Globus pallidus (tissue), 1 donor: ENCODE data around the gene YPEL1.
A peak's percentile ranks its signal among the peaks of the same experiment; 100 is the strongest.
"Not testable (repeated sequence)": the region's sequence is repeated elsewhere in the genome, so short reads cannot be mapped to it uniquely, and the experiment has no call there.

Source experiments
- DNase-seq: peaks from one replicate; pipeline ENCODE4 v3.0.0-alpha.2; 2015; ENCODE audit warnings: low spot score

The YPEL1 gene

GRCh38 chr22:21721195-21721852, 14.3 kb downstream of the YPEL1 start:
- DNase-seq, result not testable (repeated sequence)

- DNase-seq, result not testable (repeated sequence)
These were observed 15.3 kb downstream of the YPEL1 start for GRCh38 chr22:21720191-21720859.

GRCh38 chr22:21719024-21719423, 16.6 kb downstream of the YPEL1 start:
- no peak for DNase-seq

DNA sequence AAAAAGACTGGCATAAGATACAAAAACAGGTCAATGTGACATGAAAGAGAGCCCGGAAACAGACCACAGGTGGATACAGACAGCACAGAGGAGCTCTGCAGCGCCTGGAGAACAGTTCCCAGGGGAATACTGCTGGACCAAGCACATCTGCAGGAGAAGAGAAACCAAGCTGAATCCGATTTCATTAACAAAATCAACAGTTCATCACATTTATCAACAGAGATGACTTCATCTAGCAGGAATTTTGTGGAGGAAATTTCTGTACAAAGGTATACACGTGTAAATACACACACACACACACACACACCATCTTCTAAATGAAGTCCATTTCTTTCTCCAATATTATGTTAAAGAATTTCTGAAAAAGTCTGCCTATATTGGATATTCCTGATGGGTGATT, 17.1 kb downstream of the YPEL1 start:
- no peak for DNase-seq

- not testable (repeated sequence) for DNase-seq
These were observed 19.0 kb downstream of the YPEL1 start for GRCh38 chr22:21716395-21717122.

DNA sequence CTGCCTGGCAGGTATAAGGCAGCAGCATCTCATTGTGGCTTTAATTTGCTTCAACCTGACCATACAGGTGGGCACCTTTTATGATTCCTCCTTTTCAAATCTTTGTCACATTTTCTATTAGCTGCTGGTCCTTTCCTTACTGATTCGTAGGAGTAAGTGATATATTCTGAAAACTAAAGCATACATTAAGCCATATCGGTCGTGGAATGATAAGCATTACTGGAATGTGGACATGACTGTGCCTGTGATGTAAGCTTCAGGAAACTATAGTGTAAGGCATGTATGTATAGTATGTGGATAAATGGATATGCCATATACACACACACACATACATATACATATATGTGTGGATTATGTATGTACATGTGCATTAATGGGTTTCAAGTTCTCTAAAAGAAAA, 20.8 kb downstream of the YPEL1 start:
- no peak for DNase-seq

GRCh38 chr22:21714059-21714770, 21.4 kb downstream of the YPEL1 start:
- no peak for DNase-seq

DNA sequence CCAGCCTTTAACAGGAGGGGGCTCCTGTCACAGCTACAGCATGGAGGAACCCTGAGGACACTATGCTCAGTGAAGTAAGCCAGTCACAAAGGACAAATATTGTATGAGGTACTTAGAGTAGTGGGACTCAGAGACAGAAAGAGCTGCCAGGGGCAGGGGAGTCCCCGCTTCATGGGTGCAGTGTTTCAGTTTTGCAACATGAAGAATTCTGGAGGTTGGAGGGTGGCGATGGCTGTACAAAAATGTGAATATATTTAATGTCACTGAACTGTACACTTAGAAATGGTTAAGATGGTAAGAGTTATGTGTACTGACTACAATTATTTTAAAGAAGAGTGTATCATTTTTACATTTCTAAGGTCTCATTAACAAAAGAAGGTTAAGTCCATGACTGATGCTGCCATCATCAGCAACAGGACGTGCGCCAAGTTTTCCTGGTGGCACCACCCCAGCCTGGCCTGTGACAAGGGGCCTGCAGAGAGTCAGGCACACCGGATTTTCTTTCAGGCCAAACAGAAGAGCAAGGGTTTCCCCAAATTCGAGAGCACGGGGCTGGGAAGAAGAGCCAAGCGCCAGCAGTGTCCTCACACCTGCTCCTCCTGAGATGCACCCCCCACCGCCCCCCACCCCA, 22.1 kb downstream of the YPEL1 start:
- DNase-seq, result no peak

DNA sequence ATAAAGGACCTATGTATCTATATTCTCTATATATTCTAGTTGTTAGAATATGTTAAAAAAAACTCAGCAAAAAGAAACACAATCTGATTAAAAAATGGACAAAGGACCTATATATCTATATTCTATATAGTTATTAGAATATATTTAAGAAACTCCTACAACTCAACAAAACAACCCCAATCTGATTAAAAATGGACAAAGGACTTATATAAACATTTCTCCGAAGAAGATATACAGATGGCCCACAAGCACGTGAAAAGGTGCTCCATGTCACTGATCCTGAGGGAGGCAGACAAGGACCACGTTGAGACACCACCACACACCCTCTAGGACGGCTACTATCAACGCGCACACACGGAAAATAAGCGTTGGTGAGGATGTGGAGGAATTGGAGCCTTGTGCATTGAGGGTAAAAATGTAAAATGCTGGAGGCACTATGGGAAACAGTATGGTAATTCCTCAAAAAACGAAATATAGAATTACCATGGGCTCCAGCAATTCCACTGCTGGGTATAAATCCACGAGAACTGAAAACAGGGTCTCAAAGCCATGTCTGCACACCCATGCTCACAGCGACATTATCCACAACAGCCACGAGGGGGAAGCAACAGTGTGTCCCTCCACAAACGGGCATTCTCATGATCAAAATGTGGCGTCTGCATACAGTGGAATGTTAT, 22.7 kb downstream of the YPEL1 start:
- peak; percentile 77 for DNase-seq

DNA sequence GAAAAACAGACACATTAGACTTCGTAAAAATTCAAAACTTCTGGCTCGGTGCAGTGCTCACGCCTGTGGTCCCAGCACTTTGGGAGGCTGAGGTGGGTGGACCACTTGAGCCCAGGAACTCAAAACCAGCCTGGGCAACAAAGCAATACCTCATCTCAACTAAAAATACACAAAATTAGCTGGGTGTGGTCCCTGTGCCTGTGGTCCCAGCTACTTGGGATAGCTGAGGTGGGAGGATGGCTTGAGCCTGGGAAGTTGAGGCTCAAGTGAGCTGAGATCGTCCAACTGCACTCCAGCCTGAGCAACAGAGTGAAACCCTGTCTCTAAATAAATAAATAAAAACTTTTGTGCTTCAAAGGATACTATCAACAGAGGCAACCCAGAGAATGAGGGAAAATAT, 23.7 kb downstream of the YPEL1 start:
- DNase-seq, result no peak

DNA sequence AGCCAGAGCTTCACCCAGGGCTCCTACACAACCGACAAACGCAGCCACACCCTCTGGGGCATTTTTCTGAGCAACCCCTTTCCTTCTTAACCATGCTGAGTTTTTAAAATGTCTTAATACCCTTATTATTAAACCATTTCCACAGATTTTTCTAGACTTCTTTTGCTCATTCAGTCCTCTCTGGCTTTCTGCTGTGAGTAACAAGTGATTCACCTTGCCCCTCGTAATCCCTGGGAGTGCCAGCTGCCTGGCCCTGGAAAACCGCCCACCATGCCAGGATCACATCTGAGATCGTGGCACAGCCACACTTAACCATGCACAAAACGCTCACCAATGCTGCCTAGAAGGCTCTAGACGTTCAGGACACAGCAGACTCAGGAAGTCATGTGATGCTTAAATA, 25.4 kb downstream of the YPEL1 start:
- no peak for DNase-seq

DNA sequence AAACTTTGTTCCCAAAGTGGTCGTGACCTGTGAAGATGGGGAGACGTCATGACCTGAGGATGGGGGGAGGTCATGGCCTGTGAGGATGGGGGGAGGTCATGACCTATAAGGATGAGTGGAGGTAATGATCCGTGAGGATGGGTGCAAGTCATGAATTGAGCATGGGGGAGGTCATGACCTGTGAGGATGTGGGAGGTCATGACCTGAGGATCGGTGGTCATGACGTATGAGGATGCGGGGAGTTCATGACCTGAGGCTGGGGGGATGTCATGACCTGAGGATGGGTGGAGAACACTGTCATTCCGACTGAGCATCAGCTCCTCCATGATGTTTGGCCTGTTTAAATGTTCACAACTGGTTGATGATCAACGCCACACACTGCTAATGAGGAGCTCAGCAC, 25.9 kb downstream of the YPEL1 start:
- DNase-seq, result no peak

DNA sequence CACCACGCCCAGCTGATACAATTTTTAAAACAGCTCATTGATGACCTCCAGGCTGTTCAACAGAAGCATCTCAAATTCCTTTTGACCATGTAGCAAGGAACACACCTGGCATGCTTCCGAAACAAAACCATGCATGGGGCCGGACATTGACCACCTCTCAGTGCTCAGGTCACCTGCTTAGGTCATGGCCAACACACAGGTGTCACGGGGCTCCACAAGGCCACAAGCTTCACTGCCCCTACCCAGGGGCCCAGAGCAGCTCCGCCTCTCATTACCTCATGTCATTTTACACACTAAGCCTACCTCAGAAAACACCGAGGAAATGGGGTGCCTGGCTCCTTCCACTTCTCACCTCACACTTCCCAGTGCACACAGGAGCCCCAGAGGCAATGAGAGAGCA, 26.6 kb downstream of the YPEL1 start:
- no peak for DNase-seq

GRCh38 chr22:21707677-21708076, 27.9 kb downstream of the YPEL1 start:
- no peak for DNase-seq

- DNase-seq, result no peak
These were observed 31.8 kb downstream of the YPEL1 start for GRCh38 chr22:21703684-21704316.

GRCh38 chr22:21702700-21703683, 32.6 kb downstream of the YPEL1 start:
- no peak for DNase-seq

GRCh38 chr22:21702094-21702493, 33.5 kb downstream of the YPEL1 start:
- DNase-seq, result no peak

GRCh38 chr22:21701384-21701971, 34.1 kb downstream of the YPEL1 start:
- no peak for DNase-seq

GRCh38 chr22:21700822-21701221, 34.8 kb downstream of the YPEL1 start:
- DNase-seq, result no peak
